RWPE2 (cell line): ENCODE data around the gene VAV3.

Source experiments
- ATAC-seq: fragments of 200-7000 bp; cut with Tn5 transposase; 3 replicates; pipeline ENCODE4 v1.9.1; 2021; ENCODE audit warnings: low read depth
- DNase-seq: peaks from one replicate; pipeline ENCODE4 v3.0.0-alpha.2; 2020; ENCODE audit warnings: low spot score
- H3K27ac ChIP-seq: fragments of 450-650 bp; 2 replicates; pipeline ENCODE4 v1.5.1; 2017; ENCODE audit warnings: mild to moderate bottlenecking; ENCODE audit not compliant: poor library complexity, severe bottlenecking
- H3K27me3 ChIP-seq: fragments of 250-450 bp; sonication (Bioruptor Pico); 2 replicates; pipeline ENCODE4 v1.5.1; 2021; ENCODE audit warnings: mild to moderate bottlenecking, moderate library complexity; ENCODE audit not compliant: insufficient read depth, poor library complexity, severe bottlenecking
- H3K36me3 ChIP-seq: fragments of 250-450 bp; sonication (Bioruptor Pico); 2 replicates; pipeline ENCODE4 v1.5.1; 2020; ENCODE audit warnings: low read depth, mild to moderate bottlenecking, moderate library complexity
- H3K4me1 ChIP-seq: fragments of 250-450 bp; sonication (Bioruptor Pico); 2 replicates; pipeline ENCODE4 v1.5.1; 2021; ENCODE audit warnings: mild to moderate bottlenecking, moderate library complexity; ENCODE audit not compliant: insufficient read depth, poor library complexity, severe bottlenecking
- H3K4me3 ChIP-seq: fragments of 250-450 bp; sonication (Bioruptor Pico); 2 replicates; pipeline ENCODE4 v1.5.1; 2021; ENCODE audit warnings: mild to moderate bottlenecking, moderate library complexity; ENCODE audit not compliant: severe bottlenecking
- H3K9me3 ChIP-seq: fragments of 250-450 bp; sonication (Bioruptor Pico); 2 replicates; pipeline ENCODE4 v1.5.1; 2021; ENCODE audit warnings: mild to moderate bottlenecking, moderate library complexity; ENCODE audit not compliant: severe bottlenecking
- CTCF ChIP-seq: fragments of 450-650 bp; IDR thresholded peaks from one replicate; pipeline ENCODE4 v1.5.1; 2017; ENCODE audit warnings: mild to moderate bottlenecking, moderate library complexity; ENCODE audit not compliant: poor library complexity, severe bottlenecking

Gene VAV3

GRCh38 chr1:107572674-107573211 lies 392.2 kb downstream of the VAV3 start:
- Histone ChIP-seq H3K27me3 (no peaks in the 10 kb centered on the region), H3K36me3 (no peaks in the 10 kb centered on the region), H3K27ac (peak overlapping the region; percentile 75), H3K9me3 (no peaks in the 10 kb centered on the region), H3K4me1 (peaks cover 25% of the 10 kb centered on the region), H3K4me3 (no peak overlapping the region)
- peak; percentile 96 for ATAC-seq
- TF ChIP-seq CTCF = no peak
- DNase-seq = peak; percentile 60

- no peaks in the 10 kb centered on the region for H3K27me3 ChIP-seq
- ATAC-seq (no peak), DNase-seq (no peak)
- TF ChIP-seq CTCF = no peak
- H3K4me3 ChIP-seq = no peak overlapping the region
- H3K4me1 ChIP-seq = peaks cover 25% of the 10 kb centered on the region
- no peak overlapping the region for H3K27ac ChIP-seq
- H3K9me3 ChIP-seq = no peaks in the 10 kb centered on the region
- H3K36me3 ChIP-seq = no peaks in the 10 kb centered on the region
Measured at GRCh38 chr1:107570768-107571167, 394.2 kb downstream of the VAV3 start.

GRCh38 chr1:107563441-107563840 lies 401.5 kb downstream of the VAV3 start:
- ATAC-seq (no peak), DNase-seq (no peak)
- H3K36me3 ChIP-seq = no peaks in the 10 kb centered on the region
- H3K4me1 ChIP-seq = no peaks in the 10 kb centered on the region
- no peak for TF ChIP-seq CTCF
- no peaks in the 10 kb centered on the region for H3K27me3 ChIP-seq
- H3K9me3 ChIP-seq = no peaks in the 10 kb centered on the region
- no peak overlapping the region for H3K27ac ChIP-seq
- no peak overlapping the region for H3K4me3 ChIP-seq

GRCh38 chr1:107559881-107560280 lies 405.1 kb downstream of the VAV3 start:
- DNase-seq = no peak
- H3K36me3 ChIP-seq = no peaks in the 10 kb centered on the region
- no peak for TF ChIP-seq CTCF
- H3K27ac ChIP-seq = no peak overlapping the region
- H3K27me3 ChIP-seq = no peaks in the 10 kb centered on the region
- no peaks in the 10 kb centered on the region for H3K9me3 ChIP-seq
- no peak overlapping the region for H3K4me3 ChIP-seq
- no peaks in the 10 kb centered on the region for H3K4me1 ChIP-seq
- no peak for ATAC-seq

GRCh38 chr1:107557095-107557494 lies 407.9 kb downstream of the VAV3 start:
- DNase-seq (no peak), ATAC-seq (peak; percentile 44; the same call in 1 of the 3 replicates)
- Histone ChIP-seq H3K36me3 (no peaks in the 10 kb centered on the region), H3K27me3 (no peaks in the 10 kb centered on the region), H3K27ac (no peak overlapping the region), H3K9me3 (no peaks in the 10 kb centered on the region), H3K4me1 (no peaks in the 10 kb centered on the region), H3K4me3 (no peak overlapping the region)
- TF ChIP-seq CTCF = no peak
